Measurements from ENCODE around the gene DUSP23.

- TF ChIP-seq, protein P1, sequence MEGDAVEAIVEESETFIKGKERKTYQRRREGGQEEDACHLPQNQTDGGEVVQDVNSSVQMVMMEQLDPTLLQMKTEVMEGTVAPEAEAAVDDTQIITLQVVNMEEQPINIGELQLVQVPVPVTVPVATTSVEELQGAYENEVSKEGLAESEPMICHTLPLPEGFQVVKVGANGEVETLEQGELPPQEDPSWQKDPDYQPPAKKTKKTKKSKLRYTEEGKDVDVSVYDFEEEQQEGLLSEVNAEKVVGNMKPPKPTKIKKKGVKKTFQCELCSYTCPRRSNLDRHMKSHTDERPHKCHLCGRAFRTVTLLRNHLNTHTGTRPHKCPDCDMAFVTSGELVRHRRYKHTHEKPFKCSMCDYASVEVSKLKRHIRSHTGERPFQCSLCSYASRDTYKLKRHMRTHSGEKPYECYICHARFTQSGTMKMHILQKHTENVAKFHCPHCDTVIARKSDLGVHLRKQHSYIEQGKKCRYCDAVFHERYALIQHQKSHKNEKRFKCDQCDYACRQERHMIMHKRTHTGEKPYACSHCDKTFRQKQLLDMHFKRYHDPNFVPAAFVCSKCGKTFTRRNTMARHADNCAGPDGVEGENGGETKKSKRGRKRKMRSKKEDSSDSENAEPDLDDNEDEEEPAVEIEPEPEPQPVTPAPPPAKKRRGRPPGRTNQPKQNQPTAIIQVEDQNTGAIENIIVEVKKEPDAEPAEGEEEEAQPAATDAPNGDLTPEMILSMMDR (IDR thresholded peaks at IDR 0.05), result no peak
- TF ChIP-seq ZFX (IDR thresholded peaks at IDR 0.05; ENCODE audit: borderline replicate concordance), result no peak
Measured at GRCh38 chr1:159830722-159831121, 50.0 kb downstream of the DUSP23 start.

Measured in 22Rv1 (cell line).